ENCODE results near the gene ULK1.

DNA sequence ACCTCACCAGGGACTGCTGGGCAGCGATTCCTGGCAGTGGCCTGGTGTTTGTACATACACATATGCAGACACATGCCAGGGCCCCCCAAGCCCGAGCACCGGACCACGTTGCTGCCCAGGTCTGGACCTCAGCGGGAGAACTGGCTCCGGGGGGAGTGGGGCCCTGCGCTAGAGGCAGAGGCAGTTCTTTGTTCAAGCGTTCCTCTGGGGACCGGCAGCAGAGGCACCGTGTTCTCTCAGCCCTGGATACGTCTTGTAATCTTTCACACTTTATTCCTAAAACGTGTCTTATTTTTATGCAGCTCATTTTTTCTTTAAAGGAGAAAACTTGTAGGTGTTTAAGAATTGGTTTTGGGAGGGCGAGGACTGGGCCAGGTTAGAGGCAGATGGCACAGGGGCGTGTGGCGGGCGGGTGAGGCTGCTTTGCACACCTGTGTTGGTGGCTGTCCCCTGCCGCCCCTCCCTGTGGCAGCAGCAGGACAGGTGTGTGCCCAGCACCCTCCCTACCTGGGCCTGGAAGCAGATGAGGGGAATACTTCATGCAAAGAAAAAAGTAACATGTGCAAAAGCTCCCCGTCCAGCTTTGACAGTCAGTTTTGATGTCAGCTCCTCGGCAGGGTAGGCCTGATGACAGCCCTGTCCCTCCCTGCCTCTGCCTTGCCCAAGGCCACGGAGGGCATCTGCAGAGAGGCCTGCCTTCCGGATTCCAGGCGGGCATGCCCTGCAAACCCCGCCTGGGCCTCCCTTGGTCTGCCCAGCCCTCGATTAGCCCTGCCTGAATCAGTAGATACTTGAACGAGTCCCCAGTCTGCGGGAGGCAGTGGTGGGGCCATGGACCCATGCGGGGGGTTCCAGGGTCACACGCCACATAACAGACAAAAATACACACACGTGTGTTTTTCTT, 27.7 kb downstream of the ULK1 start:
- no peak for TF ChIP-seq POLR2A (IDR thresholded peaks at IDR 0.05; ENCODE audit: low read length)
- no peak for TF ChIP-seq GATA1 (IDR thresholded peaks at IDR 0.05; ENCODE audit: low read depth, low read length)
